AG10803 (cell line): ENCODE data around the gene PGAM1.

ENCODE experiments used
- DNase-seq: peaks from one replicate; pipeline ENCODE4 v3.0.0; 2010; ENCODE audit warnings: low read depth
- H3K4me3 ChIP-seq: 2 replicates; pipeline ENCODE4 v1.5.1; 2011; ENCODE audit warnings: mild to moderate bottlenecking, low read length, control low read depth
- CTCF ChIP-seq: conservative IDR thresholded peaks from 2 replicates; pipeline ENCODE4 v1.5.1; 2011; ENCODE audit warnings: mild to moderate bottlenecking, low read length, control low read depth, inconsistent platforms

The PGAM1 gene

GRCh38 chr10:97384156-97384555 is 41.8 kb upstream of the PGAM1 start:
- H3K4me3 ChIP-seq = no peak overlapping the region
- TF ChIP-seq CTCF = no peak
- no peak for DNase-seq

GRCh38 chr10:97384641-97385040 is 41.4 kb upstream of the PGAM1 start:
- TF ChIP-seq CTCF = no peak
- no peak for DNase-seq
- no peak overlapping the region for H3K4me3 ChIP-seq

GRCh38 chr10:97385565-97385964 is 40.4 kb upstream of the PGAM1 start:
- DNase-seq = no peak
- no peak for TF ChIP-seq CTCF
- no peak overlapping the region for H3K4me3 ChIP-seq

- DNase-seq = no peak
- no peak overlapping the region for H3K4me3 ChIP-seq
- TF ChIP-seq CTCF = no peak
These were observed 37.8 kb upstream of the PGAM1 start for GRCh38 chr10:97388152-97388551.

- TF ChIP-seq CTCF = no peak
- H3K4me3 ChIP-seq = no peak overlapping the region
- no peak for DNase-seq
These were observed 35.9 kb upstream of the PGAM1 start for GRCh38 chr10:97390091-97390490.

GRCh38 chr10:97393034-97393573 is 32.9 kb upstream of the PGAM1 start:
- DNase-seq = no peak
- no peak overlapping the region for H3K4me3 ChIP-seq
- TF ChIP-seq CTCF = no peak

GRCh38 chr10:97396056-97396455 is 29.9 kb upstream of the PGAM1 start:
- DNase-seq = no peak
- TF ChIP-seq CTCF = no peak
- H3K4me3 ChIP-seq = no peak overlapping the region
